GM21526 (cell line): ENCODE measurements around the gene G6PD.
"Not testable (repeated sequence)": the region's sequence is repeated elsewhere in the genome, so short reads cannot be mapped to it uniquely, and the experiment has no call there.

Experiments
- ATAC-seq: cut with Tn5 transposase; IDR thresholded peaks from one replicate; pipeline ENCODE4 v1.9.1; 2021; ENCODE audit warnings: moderate library complexity; ENCODE audit not compliant: unreplicated experiment, low FRiP score

The G6PD gene

GRCh38 chrX:154515966-154516655 is 30.5 kb downstream of the G6PD start, which contains the start of gene FAM3A:
Gene FAM3A (minus strand): TSS chrX:154516232. CDS start chrX:154515772, 460 bp downstream.
- ATAC-seq = peak; percentile 80

DNA sequence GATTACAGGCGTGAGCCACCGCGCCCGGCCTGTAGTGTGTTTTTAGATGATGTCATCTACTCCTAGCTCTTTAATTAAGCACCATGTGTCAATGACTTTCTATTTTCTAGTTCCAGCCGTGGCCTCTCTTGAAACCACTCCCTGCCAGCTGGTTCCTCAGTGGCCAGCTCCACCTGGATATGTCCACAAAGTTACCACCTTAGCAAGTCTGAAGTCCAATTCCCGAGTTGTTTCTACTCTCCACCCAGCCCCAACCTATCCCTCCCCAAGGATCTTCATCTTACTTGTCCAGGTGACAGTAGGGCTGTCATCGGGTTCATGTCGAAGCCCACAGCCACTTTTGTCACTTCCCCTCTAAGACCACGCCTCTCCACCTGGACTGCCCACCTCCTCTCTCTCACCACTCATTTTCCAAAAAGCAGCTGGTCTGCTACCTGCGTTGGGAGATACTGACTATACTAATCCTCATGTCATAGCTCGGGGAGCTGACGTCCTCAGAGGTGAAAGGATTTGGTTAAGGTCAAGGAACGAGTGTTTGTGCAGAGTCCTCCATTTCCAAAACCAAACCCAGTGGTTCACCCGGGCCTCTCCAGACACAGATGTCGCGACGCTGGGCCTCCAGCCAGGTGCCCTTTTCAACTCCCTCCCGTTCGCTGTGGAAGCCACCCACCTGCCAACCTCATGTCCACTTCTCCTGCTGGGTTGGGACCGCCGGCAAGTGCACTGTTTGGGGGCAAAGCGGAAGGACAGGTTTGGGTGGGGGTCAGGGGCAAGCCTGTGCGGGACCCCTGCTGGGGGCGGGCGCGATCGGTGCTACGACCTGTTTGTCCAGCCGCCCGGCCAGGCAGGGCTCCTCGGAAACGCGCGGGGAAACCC is 31.3 kb downstream of the G6PD start:
- no peak for ATAC-seq

- ATAC-seq = no peak
Measured at GRCh38 chrX:154513716-154514115, 32.9 kb downstream of the G6PD start.

DNA sequence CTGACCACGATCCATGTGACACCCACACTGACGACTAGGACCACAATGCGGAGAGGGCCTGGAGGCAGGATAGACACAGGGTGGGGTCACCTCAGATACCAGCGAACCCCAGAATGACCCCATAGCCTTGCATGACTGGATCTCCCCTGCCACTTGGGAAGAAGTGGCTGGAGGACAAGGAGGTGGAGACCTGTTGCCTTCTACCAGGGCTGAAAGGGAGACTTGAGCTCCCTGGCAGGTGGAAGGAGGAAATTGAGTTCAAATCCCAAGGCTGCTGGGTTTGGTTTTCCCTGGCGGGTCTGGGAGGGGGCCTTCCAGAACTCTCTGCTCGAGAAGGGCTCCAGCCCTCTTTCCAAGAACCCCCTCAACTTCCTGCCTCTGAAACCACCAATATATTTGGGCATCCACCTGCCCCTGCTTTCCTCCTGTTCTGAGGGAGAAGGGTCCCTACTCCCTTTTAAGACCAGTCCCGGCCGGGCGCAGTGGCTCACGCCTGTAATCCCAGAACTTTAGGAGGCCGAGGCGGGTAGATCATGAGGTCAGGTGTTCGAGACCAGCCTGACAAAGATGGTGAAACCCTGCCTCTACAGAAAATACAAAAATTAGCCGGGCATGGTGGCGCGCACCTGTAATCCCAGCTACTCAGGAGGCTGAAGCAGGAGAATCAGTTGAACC is 33.6 kb downstream of the G6PD start:
- no peak for ATAC-seq

DNA sequence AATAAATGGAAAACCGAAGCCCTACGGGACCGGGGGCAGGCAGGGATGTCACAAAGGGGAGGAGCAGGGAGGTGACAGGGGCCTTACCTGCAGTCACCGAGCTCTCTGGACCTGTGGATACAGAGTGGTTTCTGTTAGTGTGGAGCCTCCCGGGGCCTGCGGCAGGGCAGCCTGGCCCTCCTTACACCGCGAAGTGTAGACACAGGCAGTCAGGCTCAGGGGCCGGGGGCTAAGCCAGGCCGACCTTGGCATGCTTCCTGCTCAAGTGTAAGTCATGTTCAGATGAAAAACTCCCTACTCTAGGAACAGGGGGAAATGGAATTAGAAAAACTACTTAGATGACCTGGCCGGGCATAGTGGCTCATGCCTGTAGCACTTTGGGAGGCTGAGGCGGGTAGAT is 34.9 kb downstream of the G6PD start:
- ATAC-seq = no peak

DNA sequence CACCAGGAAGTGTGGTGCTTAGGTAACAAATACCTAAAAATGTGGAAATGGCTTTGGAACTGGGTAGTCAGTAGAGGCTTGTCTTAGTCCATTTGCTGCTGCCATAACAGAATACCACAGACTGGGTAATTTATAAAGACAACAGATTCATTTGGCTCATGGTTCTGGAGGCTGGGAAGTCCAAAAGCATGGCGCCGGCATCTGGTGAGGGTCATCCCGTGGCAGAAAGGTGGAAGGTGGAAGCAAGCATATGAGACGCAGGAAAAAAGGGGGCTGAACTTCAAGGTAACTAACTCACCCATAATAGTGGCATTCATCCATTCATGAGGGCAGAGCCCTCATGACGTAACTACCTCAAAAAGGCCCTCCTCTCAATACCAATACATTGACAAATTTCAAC is 37.2 kb downstream of the G6PD start:
- no peak for ATAC-seq

- no peak for ATAC-seq
Measured at GRCh38 chrX:154508384-154508745, 38.3 kb downstream of the G6PD start.

- no peak for ATAC-seq
Measured at GRCh38 chrX:154507673-154508383, 38.8 kb downstream of the G6PD start.

DNA sequence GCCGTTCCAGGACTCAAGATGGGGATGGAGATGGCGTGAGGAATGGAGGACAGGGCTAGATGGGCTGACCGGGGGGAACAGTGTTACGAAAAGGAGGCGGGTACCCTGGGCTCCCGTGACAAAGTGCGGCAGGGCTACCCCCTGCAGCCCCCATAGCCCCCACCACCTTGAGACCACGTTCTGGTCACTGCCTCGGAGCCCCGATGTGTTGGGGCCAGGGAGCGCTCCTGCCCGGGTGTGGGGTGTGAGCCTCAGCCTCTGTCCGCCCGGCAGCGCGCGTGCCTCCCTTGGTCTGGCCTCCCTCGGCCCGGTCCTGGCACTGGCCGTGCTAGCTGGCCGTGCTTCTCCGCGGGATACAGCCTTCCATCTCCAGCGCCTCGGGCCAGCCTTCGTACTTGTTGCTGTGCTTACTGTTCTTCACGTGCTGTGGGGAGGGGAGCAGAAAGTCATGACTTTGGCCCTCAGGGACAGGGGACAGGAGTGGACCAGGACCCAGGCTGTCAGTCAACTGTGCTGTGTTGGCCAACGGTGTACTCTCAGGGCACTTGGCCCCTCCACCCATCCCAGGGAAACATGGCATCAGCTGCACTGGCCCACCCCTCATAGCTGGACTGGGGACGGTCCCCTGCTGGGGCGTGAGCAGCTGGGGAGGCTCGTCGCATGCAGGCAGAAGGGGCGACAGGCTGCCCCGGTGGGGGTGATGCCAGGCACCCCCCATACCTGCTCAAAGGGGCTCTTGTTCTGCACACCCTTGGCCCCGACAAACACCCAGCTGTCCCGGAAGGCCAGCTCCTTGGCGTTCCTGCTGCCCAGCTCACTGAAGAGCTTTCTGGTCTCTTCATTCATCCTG is 39.9 kb downstream of the G6PD start:
- ATAC-seq = no peak

- ATAC-seq = no peak
Measured at GRCh38 chrX:154505734-154506133, 40.9 kb downstream of the G6PD start.

- ATAC-seq = no peak
Measured at GRCh38 chrX:154502989-154503388, 43.7 kb downstream of the G6PD start.

GRCh38 chrX:154502098-154502497 is 44.5 kb downstream of the G6PD start:
- no peak for ATAC-seq

- ATAC-seq = not testable (repeated sequence)
Measured at GRCh38 chrX:154501423-154501822, 45.2 kb downstream of the G6PD start.

DNA sequence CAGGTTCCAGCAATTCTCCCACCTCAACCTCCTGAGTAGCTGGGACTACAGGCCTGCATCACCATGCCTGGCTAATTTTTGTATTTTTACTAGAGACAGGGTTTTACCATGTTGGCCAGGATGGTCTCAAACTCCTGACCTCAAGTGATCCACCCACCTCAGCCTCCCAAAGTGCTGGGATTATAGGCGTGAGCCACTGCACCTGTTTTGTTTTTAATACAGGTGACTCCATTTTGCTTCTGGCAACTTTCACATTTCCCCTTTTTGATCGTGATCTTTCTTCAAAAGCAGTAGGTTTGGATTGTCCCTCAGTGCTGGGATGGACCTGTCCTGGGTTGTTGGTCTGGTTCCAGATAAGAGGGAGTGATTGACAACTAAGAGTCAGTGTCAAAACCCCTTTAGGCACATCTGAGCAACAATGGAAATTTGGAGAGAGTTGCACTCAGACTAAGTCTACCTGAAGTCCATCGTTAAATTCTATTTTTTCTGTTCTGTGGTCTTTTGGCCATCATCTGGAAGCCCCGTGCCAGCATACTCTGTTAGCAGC is 50.0 kb downstream of the G6PD start:
- ATAC-seq = not testable (repeated sequence)

GRCh38 chrX:154495472-154495922 is 51.1 kb downstream of the G6PD start:
- no peak for ATAC-seq

DNA sequence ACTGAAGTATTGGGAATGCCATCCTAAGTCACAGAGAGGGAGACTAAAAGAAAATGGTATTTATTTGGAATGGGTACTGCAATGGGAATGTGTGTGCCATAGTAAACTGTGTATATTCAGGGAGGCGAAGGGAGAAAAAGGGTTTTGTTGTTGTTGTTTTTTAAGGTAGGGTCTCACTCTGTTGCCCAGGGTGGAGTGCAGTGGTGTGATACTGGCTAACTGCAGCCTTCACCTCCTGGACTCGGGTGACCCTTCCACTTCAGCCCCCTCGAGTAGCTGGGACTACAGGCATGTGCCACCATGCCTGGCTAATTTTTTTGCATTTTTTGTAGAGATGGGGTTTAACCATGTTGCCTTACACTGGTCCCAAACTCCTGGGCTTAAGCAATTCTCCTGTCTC is 51.9 kb downstream of the G6PD start:
- no peak for ATAC-seq

DNA sequence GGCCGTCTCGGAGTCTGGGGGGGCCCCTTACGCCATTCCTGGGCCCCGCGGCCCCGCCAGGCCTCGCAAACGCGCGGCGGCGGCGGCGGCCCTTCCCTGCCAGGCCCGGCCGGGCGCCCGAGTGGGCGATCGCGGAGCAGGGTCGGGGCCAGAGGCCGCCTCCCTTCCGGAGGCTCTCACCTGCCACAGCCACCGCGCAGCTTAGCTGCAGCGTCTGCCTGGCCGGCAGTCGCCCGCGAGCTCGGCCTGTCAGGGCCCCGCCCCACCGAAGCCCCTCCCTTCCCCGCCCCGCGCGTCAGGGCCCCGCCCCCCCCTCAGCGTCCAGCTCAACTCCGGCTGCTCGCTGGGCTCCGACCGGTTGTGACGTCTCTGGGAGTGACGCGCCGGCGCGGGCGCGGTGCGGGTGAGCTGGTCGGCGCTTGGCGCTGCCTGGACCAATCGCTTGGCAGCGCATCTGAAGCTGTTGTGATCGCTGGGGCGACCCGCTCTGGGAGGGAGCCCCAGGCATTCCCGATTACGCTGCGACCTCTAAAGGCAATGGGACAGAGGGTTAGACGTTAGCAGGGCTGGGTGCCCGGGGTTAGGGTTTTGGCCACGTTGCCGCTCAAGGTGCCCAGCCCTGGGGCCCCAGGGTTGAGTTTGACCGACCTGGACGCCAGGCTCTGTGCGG is 56.1 kb downstream of the G6PD start, which contains the start of gene SLC10A3:
TSS of gene SLC10A3 (minus strand) at position 216 of the 670 bp plus-strand sequence. CDS start 1,689 bp downstream, outside the sequence.
- peak; percentile 64 for ATAC-seq

DNA sequence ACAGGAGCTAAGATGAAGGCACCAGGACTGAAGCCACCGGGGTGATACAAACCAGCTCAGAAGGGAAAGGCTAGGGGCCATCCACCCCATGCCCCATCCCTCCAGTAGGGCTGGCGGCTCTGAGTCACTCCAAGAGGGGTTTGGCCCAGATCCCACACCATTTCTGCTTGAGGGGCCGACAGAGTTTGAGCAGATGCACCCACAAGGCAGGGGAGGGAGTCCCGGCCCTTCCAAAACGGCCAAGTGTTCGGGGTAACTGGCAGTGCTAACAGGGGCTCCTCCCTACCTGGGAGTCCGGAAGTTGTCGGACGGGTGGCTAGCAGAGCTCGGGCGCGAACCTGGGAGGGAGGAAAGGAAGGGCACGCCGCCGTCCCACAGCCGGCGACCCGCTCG is 56.6 kb downstream of the G6PD start:
- no peak for ATAC-seq

GRCh38 chrX:154489182-154489581 is 57.5 kb downstream of the G6PD start:
- ATAC-seq = no peak
